Body of pancreas (tissue), 4 donors: ENCODE results near the gene IL3RA.

Source experiments
- CTCF ChIP-seq, 7 experiments: fragments of 450-650 bp in 4 of 7; fragments of 200-600 bp in 3 of 7; sonication (generic) in 3 of 7; IDR thresholded peaks; one replicate each; pipeline ENCODE4 v1.5.1; 2016 to 2019; ENCODE audit warnings: antibody characterized with exemption in 7 of 7
- POLR2A ChIP-seq, 3 donors: fragments of 450-650 bp; IDR thresholded peaks; one replicate each; pipeline ENCODE4 v1.6.1; 2016; ENCODE audit warnings: antibody characterized with exemption in 3 of 3, mild to moderate bottlenecking in 2 of 3

- no peak for TF ChIP-seq POLR2A (IDR thresholded peaks at IDR 0.05)
- no peak for TF ChIP-seq CTCF (IDR thresholded peaks at IDR 0.05)
Observed at GRCh38 chrX:1400742-1401471, 64.3 kb downstream of the IL3RA start.
